Smooth muscle cell (in vitro differentiated cells): ENCODE results near the gene SZRD1. TPM values are rescaled to one million over a fixed set of nuclear protein-coding genes. Genes with fewer than 3 reads are reported as not detected.
A peak's percentile ranks its signal among the peaks of the same experiment; 100 is the strongest.
"Not testable (repeated sequence)": the region's sequence is repeated elsewhere in the genome, so short reads cannot be mapped to it uniquely, and the experiment has no call there.

Experiments
- DNase-seq: peaks from one replicate; lab custom pipeline; 2025; ENCODE audit not compliant: unreplicated experiment; lab: John Stamatoyannopoulos, UW
- H2AFZ ChIP-seq: fragments of 200-600 bp; sonication (generic); 2 replicates; pipeline ENCODE4 v1.6.0; 2016; ENCODE audit warnings: antibody characterized with exemption, low read depth, mild to moderate bottlenecking
- H3F3A ChIP-seq: fragments of 200-600 bp; sonication (generic); 2 replicates; pipeline ENCODE4 v1.6.0; 2017; ENCODE audit warnings: antibody characterized with exemption, low read depth
- H3K27ac ChIP-seq: fragments of 200-600 bp; sonication (generic); 2 replicates; pipeline ENCODE4 v1.5.1; 2016; ENCODE audit warnings: low read depth, mild to moderate bottlenecking
- H3K27me3 ChIP-seq: fragments of 200-600 bp; sonication (generic); 2 replicates; pipeline ENCODE4 v1.6.1; 2016; ENCODE audit warnings: low read depth, mild to moderate bottlenecking
- H3K36me3 ChIP-seq: fragments of 200-600 bp; sonication (generic); 2 replicates; pipeline ENCODE4 v1.5.1; 2016; ENCODE audit warnings: low read depth
- H3K4me1 ChIP-seq: fragments of 200-600 bp; sonication (generic); 2 replicates; pipeline ENCODE4 v1.5.1; 2016; ENCODE audit warnings: low read depth
- H3K4me2 ChIP-seq: fragments of 200-600 bp; sonication (generic); 2 replicates; pipeline ENCODE4 v1.6.0; 2016; ENCODE audit warnings: mild to moderate bottlenecking
- H3K4me3 ChIP-seq: fragments of 200-600 bp; sonication (generic); 2 replicates; pipeline ENCODE4 v1.5.1; 2016; ENCODE audit warnings: mild to moderate bottlenecking
- H3K79me2 ChIP-seq: fragments of 200-600 bp; sonication (generic); 2 replicates; pipeline ENCODE4 v1.6.0; 2016; ENCODE audit warnings: low read depth, mild to moderate bottlenecking
- H3K9ac ChIP-seq: fragments of 200-600 bp; sonication (generic); 2 replicates; pipeline ENCODE4 v1.6.0; 2016; ENCODE audit warnings: low read depth
- H3K9me3 ChIP-seq: fragments of 200-600 bp; sonication (generic); replicated peaks from 2 replicates; pipeline ENCODE4 v1.5.1; 2016; ENCODE audit warnings: low read depth
- H4K20me1 ChIP-seq: fragments of 200-600 bp; sonication (generic); 2 replicates; pipeline ENCODE4 v1.6.0; 2016; ENCODE audit warnings: low read depth
- WGBS: methylation state at CpG from one replicate; pipeline ENCODE4 v1.1.7; 2016; ENCODE audit warnings: low lambda C conversion rate; 5-methylcytosine and 5-hydroxymethylcytosine counted together
- polyA plus RNA-seq: library from polyadenylated mRNA; unstranded; fragments of >200 nt; fragmentation: Nextera tagmentation; extraction: Ambion mirVana; gene quantifications from 2 replicates; pipeline ENCODE4 v1.2.1, GENCODE V29; 2016
- total RNA-seq: library from RNA; depleted of rRNA; stranded (reverse); fragments of >200 nt; gene quantifications from 2 replicates; pipeline ENCODE4 v1.2.3, GENCODE V29; 2014
- TF ChIP-seq, protein P1 (sequence below): fragments of 200-600 bp; sonication (generic); IDR thresholded peaks from 2 replicates; pipeline ENCODE4 v1.5.1; 2017; ENCODE audit warnings: borderline replicate concordance, mild to moderate bottlenecking, antibody characterized with exemption; ENCODE audit not compliant: insufficient read depth, poor library complexity, severe bottlenecking

SZRD1 gene
- total and polyA plus RNA-seq, 2 experiments from 2014 or later, result 45.3 to 56.4 TPM

DNA sequence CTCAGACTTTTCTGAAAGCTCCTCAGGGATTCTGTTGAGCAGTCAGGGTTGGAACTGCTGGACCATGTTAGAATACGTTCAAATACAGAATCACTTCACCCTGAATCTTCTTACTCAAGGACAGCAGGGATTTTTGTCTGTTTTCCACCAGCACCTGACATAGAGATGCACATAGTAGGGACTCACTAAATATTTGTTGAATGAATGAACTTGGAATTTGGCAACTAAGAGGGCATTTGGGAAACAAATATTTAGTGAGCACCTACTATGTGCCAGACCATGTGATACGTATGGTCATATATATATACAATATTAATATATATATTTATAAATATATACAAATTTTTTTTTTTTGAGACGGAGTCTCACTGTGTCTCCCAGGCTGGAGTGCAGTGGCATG, 10.2 kb upstream of the SZRD1 start:
- TF ChIP-seq, protein P1, sequence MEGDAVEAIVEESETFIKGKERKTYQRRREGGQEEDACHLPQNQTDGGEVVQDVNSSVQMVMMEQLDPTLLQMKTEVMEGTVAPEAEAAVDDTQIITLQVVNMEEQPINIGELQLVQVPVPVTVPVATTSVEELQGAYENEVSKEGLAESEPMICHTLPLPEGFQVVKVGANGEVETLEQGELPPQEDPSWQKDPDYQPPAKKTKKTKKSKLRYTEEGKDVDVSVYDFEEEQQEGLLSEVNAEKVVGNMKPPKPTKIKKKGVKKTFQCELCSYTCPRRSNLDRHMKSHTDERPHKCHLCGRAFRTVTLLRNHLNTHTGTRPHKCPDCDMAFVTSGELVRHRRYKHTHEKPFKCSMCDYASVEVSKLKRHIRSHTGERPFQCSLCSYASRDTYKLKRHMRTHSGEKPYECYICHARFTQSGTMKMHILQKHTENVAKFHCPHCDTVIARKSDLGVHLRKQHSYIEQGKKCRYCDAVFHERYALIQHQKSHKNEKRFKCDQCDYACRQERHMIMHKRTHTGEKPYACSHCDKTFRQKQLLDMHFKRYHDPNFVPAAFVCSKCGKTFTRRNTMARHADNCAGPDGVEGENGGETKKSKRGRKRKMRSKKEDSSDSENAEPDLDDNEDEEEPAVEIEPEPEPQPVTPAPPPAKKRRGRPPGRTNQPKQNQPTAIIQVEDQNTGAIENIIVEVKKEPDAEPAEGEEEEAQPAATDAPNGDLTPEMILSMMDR, result no peak
- Histone ChIP-seq H3K9ac (no peak overlapping the region), H3F3A (no peaks in the 10 kb centered on the region), H2AFZ (no peak overlapping the region), H3K79me2 (peaks cover 4% of the 10 kb centered on the region), H3K4me1 (peaks cover 7% of the 10 kb centered on the region), H3K27ac (no peak overlapping the region), H3K27me3 (no peaks in the 10 kb centered on the region), H3K36me3 (no peaks in the 10 kb centered on the region), H3K4me2 (no peak overlapping the region), H4K20me1 (no peaks in the 10 kb centered on the region), H3K9me3 (no peaks in the 10 kb centered on the region), H3K4me3 (no peak overlapping the region)
- WGBS, result 95% methylated on average over 3 of the region's 3 CpGs
- no peak for DNase-seq

DNA sequence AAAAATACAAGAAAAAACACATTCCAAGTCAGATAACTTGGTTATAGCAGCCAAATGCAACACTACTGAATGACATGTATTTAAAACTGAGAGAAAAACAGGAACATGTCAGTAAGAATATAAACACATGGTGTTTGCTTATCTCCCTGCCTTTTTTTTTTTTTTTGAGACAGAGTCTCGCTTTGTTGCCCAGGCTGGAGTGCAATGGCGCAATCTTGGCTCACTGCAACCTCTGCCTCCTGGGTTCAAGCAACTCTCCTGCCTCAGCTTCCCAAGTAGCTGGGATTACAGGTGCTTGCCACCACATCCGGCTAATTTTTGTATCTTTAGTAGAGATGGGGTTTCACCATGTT, 1.9 kb upstream of the SZRD1 start:
- H3K9me3 ChIP-seq, H3K27ac ChIP-seq, H2AFZ ChIP-seq, H3K27me3 ChIP-seq, H3K9ac ChIP-seq, H3K36me3 ChIP-seq, H3K4me2 ChIP-seq, H3K4me3 ChIP-seq, DNase-seq, H3F3A ChIP-seq: not testable (repeated sequence)
- 85% methylated on average over 3 of the region's 3 CpGs for WGBS
- H3K79me2 ChIP-seq, result peaks cover 24% of the 10 kb centered on the region
- H3K4me1 ChIP-seq, result peaks cover 10% of the 10 kb centered on the region
- peaks cover 25% of the 10 kb centered on the region for H4K20me1 ChIP-seq

DNA sequence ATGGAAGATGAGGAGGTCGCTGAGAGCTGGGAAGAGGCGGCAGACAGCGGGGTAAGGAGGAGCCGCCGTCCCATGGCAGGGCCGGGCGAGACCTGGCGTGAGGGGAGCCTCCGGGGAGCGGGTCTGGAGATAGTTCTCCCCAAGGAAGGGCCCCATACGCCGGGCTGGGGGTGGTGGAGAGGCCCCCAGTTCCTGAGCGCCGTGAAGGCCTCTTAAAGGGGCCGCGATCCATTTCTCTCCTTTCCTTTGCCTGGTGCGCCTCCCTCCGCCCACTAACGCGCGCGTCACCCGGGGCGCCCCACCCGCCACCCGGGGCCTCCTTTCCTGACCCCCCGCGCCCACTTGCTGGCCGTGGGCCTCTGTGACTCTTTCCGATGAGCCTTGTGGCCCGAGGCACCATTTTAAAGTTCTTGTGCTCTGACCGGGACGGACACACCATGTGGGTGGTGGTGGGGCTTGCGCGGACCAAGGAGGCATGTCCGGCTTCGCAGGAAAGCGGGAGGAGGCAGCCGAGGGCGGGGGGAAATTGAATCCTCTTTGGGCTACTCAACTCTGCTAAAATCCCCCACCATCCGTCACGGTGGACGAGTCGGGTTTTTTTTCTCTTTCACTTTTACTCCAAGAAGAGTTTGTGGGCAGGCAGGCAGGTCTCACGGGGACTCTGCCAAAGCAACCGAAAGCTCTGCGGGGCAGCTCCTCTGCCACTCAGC, 371 bp downstream of the SZRD1 start:
- Histone ChIP-seq H3K27ac (peak overlapping the region; percentile 98), H3F3A (no peaks in the 10 kb centered on the region), H3K9ac (peak overlapping the region; percentile 95), H3K4me2 (peak overlapping the region; percentile 92), H2AFZ (peak overlapping the region; percentile 52), H3K9me3 (no peaks in the 10 kb centered on the region), H3K4me1 (peaks cover 10% of the 10 kb centered on the region), H4K20me1 (peaks cover 48% of the 10 kb centered on the region), H3K79me2 (peaks cover 47% of the 10 kb centered on the region), H3K4me3 (peak overlapping the region; percentile 90), H3K36me3 (no peaks in the 10 kb centered on the region), H3K27me3 (no peaks in the 10 kb centered on the region)
- peak; percentile 92 for DNase-seq
- TF ChIP-seq, protein P1, result no peak
- whole genome bisulfite sequencing, result under 1% methylated on average over 40 of the region's 47 CpGs

DNA sequence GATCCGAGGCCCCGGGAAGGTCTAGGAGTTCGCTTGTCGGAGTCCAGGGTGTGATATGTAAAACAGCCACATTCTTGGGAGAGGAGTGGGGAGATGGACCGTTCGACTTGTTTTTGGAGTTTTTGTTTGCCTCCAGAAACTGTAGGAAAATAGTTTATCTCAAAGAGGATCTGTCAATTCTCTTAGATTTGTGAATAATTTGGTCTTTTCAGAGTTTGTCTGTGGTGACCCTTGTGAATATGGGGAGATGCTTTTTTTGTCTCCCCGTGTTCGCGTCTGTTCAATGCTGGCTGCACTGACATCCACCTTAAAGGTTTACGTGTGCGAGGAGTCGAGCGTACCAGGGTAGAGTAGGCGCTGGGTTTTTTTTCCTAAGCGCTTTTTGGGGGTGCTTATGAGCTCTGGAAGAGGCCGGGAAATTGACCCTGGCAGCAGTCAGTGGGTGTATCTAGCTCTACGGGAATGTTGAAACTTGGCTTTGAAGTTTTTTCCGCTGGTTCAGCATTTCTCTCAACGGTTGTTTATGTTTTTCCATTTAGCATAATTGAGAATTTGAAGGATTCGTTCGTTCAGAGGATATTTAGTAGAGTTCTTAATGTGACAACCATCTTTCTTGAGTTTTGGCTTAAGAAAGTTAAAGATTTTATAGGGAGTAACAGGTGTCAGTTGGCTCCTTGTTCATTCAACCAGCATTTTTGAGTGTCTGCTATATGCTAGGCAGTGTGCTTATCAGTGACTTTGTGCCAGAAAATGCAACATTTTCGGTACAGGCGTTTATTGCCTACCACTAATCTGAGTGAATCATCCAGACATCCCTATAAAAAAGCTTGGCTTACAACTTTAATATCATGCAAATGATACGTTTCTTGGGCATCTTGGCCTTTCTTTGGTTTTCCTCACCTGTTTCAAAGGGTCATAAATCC, 1.2 kb downstream of the SZRD1 start:
- peaks cover 56% of the 10 kb centered on the region for H4K20me1 ChIP-seq
- no peak overlapping the region for H2AFZ ChIP-seq
- no peaks in the 10 kb centered on the region for H3K27me3 ChIP-seq
- WGBS, result 2% methylated on average over 24 of the region's 24 CpGs
- H3K9me3 ChIP-seq, result no peaks in the 10 kb centered on the region
- H3K4me2 ChIP-seq, result peak overlapping the region; percentile 92
- H3F3A ChIP-seq, result no peaks in the 10 kb centered on the region
- H3K27ac ChIP-seq, result peak overlapping the region; percentile 98
- TF ChIP-seq, protein P1, result no peak
- no peaks in the 10 kb centered on the region for H3K36me3 ChIP-seq
- peak overlapping the region; percentile 90 for H3K4me3 ChIP-seq
- no peak for DNase-seq
- H3K9ac ChIP-seq, result peak overlapping the region; percentile 95
- H3K79me2 ChIP-seq, result peaks cover 55% of the 10 kb centered on the region
- H3K4me1 ChIP-seq, result peaks cover 10% of the 10 kb centered on the region
